Islet precursor cell (in vitro differentiated cells): ENCODE data around the gene SYT7.

ENCODE experiments used
- DNase-seq: peaks from one replicate; pipeline ENCODE4 v3.0.0-alpha.2; 2018

SYT7 gene

GRCh38 chr11:61609000-61609979, 28.4 kb upstream of the SYT7 start:
- DNase-seq = no peak

GRCh38 chr11:61607920-61608599, 27.2 kb upstream of the SYT7 start:
- no peak for DNase-seq

- DNase-seq = no peak
Observed at GRCh38 chr11:61607426-61607825, 26.6 kb upstream of the SYT7 start.

GRCh38 chr11:61603667-61604066, 22.8 kb upstream of the SYT7 start:
- DNase-seq = no peak

GRCh38 chr11:61602775-61603569, 22.1 kb upstream of the SYT7 start:
- peak; percentile 89 for DNase-seq

- no peak for DNase-seq
Observed at GRCh38 chr11:61601512-61601911, 20.6 kb upstream of the SYT7 start.

GRCh38 chr11:61599968-61600710, 19.3 kb upstream of the SYT7 start:
- DNase-seq = no peak

GRCh38 chr11:61598886-61599868, 18.3 kb upstream of the SYT7 start:
- DNase-seq = peak; percentile 97

- DNase-seq = no peak
Observed at GRCh38 chr11:61598374-61598773, 17.5 kb upstream of the SYT7 start.

GRCh38 chr11:61596990-61597389, 16.1 kb upstream of the SYT7 start:
- no peak for DNase-seq

- no peak for DNase-seq
Observed at GRCh38 chr11:61596542-61596941, 15.7 kb upstream of the SYT7 start.

- no peak for DNase-seq
Observed at GRCh38 chr11:61594907-61595257, 14.0 kb upstream of the SYT7 start.

- DNase-seq = no peak
Observed at GRCh38 chr11:61593151-61593550, 12.3 kb upstream of the SYT7 start.

GRCh38 chr11:61592176-61592575, 11.3 kb upstream of the SYT7 start:
- DNase-seq = no peak

- no peak for DNase-seq
Observed at GRCh38 chr11:61589961-61590360, 9.1 kb upstream of the SYT7 start.

GRCh38 chr11:61588728-61589191, 7.9 kb upstream of the SYT7 start:
- no peak for DNase-seq

- peak; percentile 91 for DNase-seq
Observed at GRCh38 chr11:61587951-61588727, 7.3 kb upstream of the SYT7 start.

GRCh38 chr11:61587541-61587941, 6.7 kb upstream of the SYT7 start:
- DNase-seq = peak; percentile 87

GRCh38 chr11:61586792-61587430, 6.0 kb upstream of the SYT7 start:
- peak; percentile 92 for DNase-seq

GRCh38 chr11:61585115-61585514, 4.2 kb upstream of the SYT7 start:
- no peak for DNase-seq
